ENCODE measurements around the gene ASCC2. TPM values are rescaled to one million over a fixed set of nuclear protein-coding genes. Genes with fewer than 3 reads are reported as not detected.

ASCC2 gene
- total RNA-seq, 1 experiment from 2014 or later: 43.3 TPM

DNA sequence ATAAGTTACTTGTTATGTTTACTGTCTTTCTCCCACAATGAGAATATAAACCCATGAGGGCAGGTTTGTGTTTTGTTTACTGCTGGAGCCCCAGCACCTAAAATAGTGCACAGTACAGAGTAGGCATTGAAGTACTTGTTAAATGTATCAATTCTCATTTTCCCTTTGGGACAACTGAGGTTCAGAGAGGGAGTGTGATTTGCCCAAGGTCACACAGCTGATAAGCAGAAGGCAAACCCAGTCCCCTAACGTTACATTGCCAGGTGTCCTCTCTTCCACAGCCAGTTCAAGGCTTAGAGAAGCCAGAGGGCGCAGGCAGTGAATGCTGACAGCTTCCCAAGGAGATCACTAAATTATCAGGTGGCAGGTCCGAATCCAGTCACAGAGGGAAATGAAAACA, 88.0 kb downstream of the ASCC2 start:
- H4K20me1 ChIP-seq (ENCODE audit: insufficient read depth): no peaks in the 10 kb centered on the region
- no peaks in the 10 kb centered on the region for H3K9me2 ChIP-seq (ENCODE audit: insufficient read depth)
- H3F3A ChIP-seq (ENCODE audit: insufficient read depth, low read depth): no peaks in the 10 kb centered on the region
- no peaks in the 10 kb centered on the region for H3K4me1 ChIP-seq (replicated peaks; ENCODE audit: insufficient read depth)
- no TSS peak for BruUV-seq (replicated peaks)
- no peaks in the 10 kb centered on the region for H3K27me3 ChIP-seq (ENCODE audit: insufficient read depth, low read depth)
- intact Hi-C loops (cut with micrococcal nuclease; ENCODE audit: unreplicated experiment): no loop called here
- no peak overlapping the region for H2AFZ ChIP-seq
- no peak overlapping the region for H3K4me3 ChIP-seq
- no peak for DNase-seq
- TF ChIP-seq, protein P1, sequence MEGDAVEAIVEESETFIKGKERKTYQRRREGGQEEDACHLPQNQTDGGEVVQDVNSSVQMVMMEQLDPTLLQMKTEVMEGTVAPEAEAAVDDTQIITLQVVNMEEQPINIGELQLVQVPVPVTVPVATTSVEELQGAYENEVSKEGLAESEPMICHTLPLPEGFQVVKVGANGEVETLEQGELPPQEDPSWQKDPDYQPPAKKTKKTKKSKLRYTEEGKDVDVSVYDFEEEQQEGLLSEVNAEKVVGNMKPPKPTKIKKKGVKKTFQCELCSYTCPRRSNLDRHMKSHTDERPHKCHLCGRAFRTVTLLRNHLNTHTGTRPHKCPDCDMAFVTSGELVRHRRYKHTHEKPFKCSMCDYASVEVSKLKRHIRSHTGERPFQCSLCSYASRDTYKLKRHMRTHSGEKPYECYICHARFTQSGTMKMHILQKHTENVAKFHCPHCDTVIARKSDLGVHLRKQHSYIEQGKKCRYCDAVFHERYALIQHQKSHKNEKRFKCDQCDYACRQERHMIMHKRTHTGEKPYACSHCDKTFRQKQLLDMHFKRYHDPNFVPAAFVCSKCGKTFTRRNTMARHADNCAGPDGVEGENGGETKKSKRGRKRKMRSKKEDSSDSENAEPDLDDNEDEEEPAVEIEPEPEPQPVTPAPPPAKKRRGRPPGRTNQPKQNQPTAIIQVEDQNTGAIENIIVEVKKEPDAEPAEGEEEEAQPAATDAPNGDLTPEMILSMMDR (conservative IDR thresholded peaks at IDR 0.05): no peak
- TF ChIP-seq EZH2 (IDR thresholded peaks at IDR 0.05; ENCODE audit: low read depth): no peak
- ChIA-PET CTCF (no interaction called here), POLR2A (ENCODE audit: unreplicated experiment) (interaction anchor here (0.6 kb wide), 1 partner anchor 211 kb away, joined by 6 read pairs; no protein-coding TSS in a partner anchor)
- no peaks in the 10 kb centered on the region for H3K9me3 ChIP-seq (ENCODE audit: insufficient read depth, low read depth)
- no peak overlapping the region for H3K4me2 ChIP-seq
- H3K36me3 ChIP-seq (ENCODE audit: low read depth): no peaks in the 10 kb centered on the region
- H3K27ac ChIP-seq: no peak overlapping the region
- no peaks in the 10 kb centered on the region for H3K79me2 ChIP-seq (ENCODE audit: low read depth)

- CTCF ChIA-PET: no interaction called here
Observed at GRCh38 chr22:29748248-29748893, 89.7 kb downstream of the ASCC2 start.

DNA sequence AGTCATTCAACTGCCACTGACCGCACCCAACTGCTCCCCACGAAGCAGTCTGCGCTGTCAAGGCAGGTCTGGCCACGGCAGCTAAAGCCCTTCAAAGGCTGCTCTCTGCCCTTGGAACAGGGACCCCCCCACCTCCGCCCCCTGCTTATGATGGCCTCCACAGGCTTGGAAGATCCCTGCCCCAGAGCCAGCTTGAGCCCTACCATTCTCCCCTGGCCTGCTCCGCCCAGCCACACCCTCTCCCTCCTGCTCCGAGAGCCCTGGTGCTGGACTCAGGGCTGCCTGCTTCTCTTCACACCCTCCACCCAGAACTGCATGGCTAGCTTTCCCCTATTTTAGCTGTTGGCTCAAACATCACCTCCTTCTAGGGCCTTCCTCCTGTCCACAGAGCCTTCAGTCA, 90.2 kb downstream of the ASCC2 start:
- Histone ChIP-seq H3K4me2 (no peak overlapping the region), H3K36me3 (ENCODE audit: low read depth) (no peaks in the 10 kb centered on the region), H2AFZ (no peak overlapping the region), H3K79me2 (ENCODE audit: low read depth) (no peaks in the 10 kb centered on the region), H3F3A (ENCODE audit: insufficient read depth, low read depth) (no peaks in the 10 kb centered on the region), H4K20me1 (ENCODE audit: insufficient read depth) (no peaks in the 10 kb centered on the region), H3K9me3 (ENCODE audit: insufficient read depth, low read depth) (no peaks in the 10 kb centered on the region), H3K27me3 (ENCODE audit: insufficient read depth, low read depth) (no peaks in the 10 kb centered on the region), H3K9me2 (ENCODE audit: insufficient read depth) (no peaks in the 10 kb centered on the region), H3K27ac (no peak overlapping the region), H3K4me1 (replicated peaks; ENCODE audit: insufficient read depth) (no peaks in the 10 kb centered on the region), H3K4me3 (no peak overlapping the region)
- ChIA-PET CTCF (no interaction called here), POLR2A (ENCODE audit: unreplicated experiment) (no interaction called here)
- intact Hi-C loops (cut with micrococcal nuclease; ENCODE audit: unreplicated experiment): no loop called here
- no TSS peak for BruUV-seq (replicated peaks)
- DNase-seq: no peak
- no peak for TF ChIP-seq EZH2 (IDR thresholded peaks at IDR 0.05; ENCODE audit: low read depth)
- TF ChIP-seq, protein P1 (conservative IDR thresholded peaks at IDR 0.05): no peak

More at GRCh38 chr22:29748248-29748893, 89.7 kb downstream of the ASCC2 start:
- no peaks in the 10 kb centered on the region for H3K79me2 ChIP-seq (ENCODE audit: low read depth)
- no peak overlapping the region for H3K4me3 ChIP-seq
- H3K9me3 ChIP-seq (ENCODE audit: insufficient read depth, low read depth): no peaks in the 10 kb centered on the region
- POLR2A ChIA-PET (ENCODE audit: unreplicated experiment): no interaction called here
- H3F3A ChIP-seq (ENCODE audit: insufficient read depth, low read depth): no peaks in the 10 kb centered on the region
- H3K27me3 ChIP-seq (ENCODE audit: insufficient read depth, low read depth): no peaks in the 10 kb centered on the region
- H3K4me1 ChIP-seq (replicated peaks; ENCODE audit: insufficient read depth): no peaks in the 10 kb centered on the region
- no peaks in the 10 kb centered on the region for H4K20me1 ChIP-seq (ENCODE audit: insufficient read depth)
- TF ChIP-seq EZH2 (IDR thresholded peaks at IDR 0.05; ENCODE audit: low read depth): no peak
- TF ChIP-seq, protein P1 (conservative IDR thresholded peaks at IDR 0.05): no peak
- H3K36me3 ChIP-seq (ENCODE audit: low read depth): no peaks in the 10 kb centered on the region
- DNase-seq: no peak
- no peak overlapping the region for H3K27ac ChIP-seq
- no peak overlapping the region for H3K4me2 ChIP-seq
- no TSS peak for BruUV-seq (replicated peaks)
- H3K9me2 ChIP-seq (ENCODE audit: insufficient read depth): no peaks in the 10 kb centered on the region
- no peak overlapping the region for H2AFZ ChIP-seq
- intact Hi-C loops (cut with micrococcal nuclease; ENCODE audit: unreplicated experiment): no loop called here

Data from PC-9 (cell line).